Measurements from ENCODE around the gene OR7A10.
A peak's percentile ranks its signal among the peaks of the same experiment; 100 is the strongest.

Gene OR7A10

DNA sequence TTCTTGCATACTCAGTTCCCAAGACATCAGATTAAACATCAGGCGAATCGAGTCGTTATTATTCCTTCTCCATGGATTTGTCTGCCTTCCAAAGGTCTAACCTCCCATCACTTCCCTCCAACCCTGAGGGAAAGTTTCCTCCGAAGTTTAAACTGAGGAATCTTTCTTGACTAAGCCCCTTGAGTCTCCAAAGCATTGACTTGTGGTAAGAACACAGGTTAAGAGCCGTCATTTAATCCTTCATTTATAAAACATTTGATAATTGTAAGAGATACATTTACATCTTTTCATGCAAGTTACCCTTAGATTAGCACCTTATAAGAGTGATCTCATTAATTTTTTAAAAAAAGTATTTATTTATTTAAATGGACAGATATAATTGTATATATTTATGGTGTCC, at the start of gene OR7A10:
Gene OR7A10, minus strand, starts transcription at position 101 of the 400 bp plus-strand sequence. CDS start 7,045 bp downstream, outside the sequence.
- H3K4me3 ChIP-seq (ENCODE audit: low read length): no peak within 1 kb of the TSS
- DNase-seq (ENCODE audit: low read depth): no peak
- no peak for TF ChIP-seq CTCF (conservative IDR thresholded peaks at IDR 0.05; ENCODE audit: low read depth, low read length)

DNA sequence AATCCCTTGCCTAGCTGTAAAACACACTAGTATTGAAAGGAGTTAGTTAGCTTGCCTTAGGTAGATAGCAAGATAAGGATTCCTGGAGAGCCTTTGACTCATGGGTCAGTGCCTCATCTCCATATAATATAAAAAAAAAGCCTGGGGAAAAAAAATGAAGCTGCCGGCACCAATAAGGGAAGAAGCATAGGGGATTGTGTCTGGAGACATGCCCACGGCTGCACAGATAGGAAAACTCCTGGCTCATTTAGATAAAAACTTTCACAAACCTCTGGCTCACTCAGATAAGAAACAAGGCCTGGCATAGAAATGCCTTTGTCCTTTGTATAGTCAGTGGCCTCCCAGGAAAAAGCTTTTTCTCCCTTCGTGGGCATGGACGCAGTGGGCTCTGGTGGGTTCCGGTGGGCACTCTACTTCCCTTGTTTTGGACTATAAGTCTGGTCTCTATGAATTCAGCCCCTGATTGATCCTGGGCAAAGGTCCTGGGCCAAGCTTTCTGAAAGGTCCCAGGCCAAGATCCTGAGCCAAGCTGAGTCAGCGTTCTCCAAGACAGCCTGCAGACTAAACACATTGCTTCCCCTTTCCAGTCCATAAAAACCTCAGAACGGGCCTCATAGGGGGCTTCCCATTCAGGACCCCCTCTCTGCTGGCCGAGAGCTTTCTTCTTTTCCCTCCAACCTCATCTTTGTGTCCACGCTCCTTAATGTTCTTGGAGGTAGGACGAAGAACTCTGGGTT, 42.1 kb upstream of the OR7A10 start:
- no peak for TF ChIP-seq CTCF (conservative IDR thresholded peaks at IDR 0.05; ENCODE audit: low read depth, low read length)
- no peak for DNase-seq (ENCODE audit: low read depth)
- no peak overlapping the region for H3K4me3 ChIP-seq (ENCODE audit: low read length)

GRCh38 chr19:14889994-14890642, 41.4 kb upstream of the OR7A10 start:
- no peak overlapping the region for H3K4me3 ChIP-seq (ENCODE audit: low read length)
- TF ChIP-seq CTCF (conservative IDR thresholded peaks at IDR 0.05; ENCODE audit: low read depth, low read length): no peak
- no peak for DNase-seq (ENCODE audit: low read depth)

DNA sequence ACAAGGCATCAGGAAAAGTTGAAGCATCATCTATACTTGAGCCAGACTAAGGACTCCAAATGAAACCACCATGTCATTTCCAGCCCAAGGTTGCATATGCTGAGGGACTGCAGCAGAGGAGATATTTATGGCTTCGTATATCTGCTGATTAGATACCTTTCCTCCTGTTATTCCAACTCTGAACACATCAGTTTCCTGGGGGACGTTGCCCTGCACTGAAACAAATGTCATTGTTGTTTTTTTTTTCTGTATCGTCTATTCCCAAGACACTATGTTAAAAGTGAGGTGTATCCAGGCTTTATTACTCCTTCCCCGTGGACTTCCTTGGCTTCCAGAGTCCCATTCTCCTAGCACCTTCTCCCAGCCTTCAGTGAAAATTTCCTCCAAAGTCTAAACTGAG, 37.3 kb upstream of the OR7A10 start, which contains the start of gene OR7A17:
Gene OR7A17, minus strand, starts transcription at position 101 of the 400 bp plus-strand sequence. CDS start 4,777 bp downstream, outside the sequence.
- no peak within 1 kb of the TSS for H3K4me3 ChIP-seq (ENCODE audit: low read length)
- no peak for DNase-seq (ENCODE audit: low read depth)
- TF ChIP-seq CTCF (conservative IDR thresholded peaks at IDR 0.05; ENCODE audit: low read depth, low read length): no peak

DNA sequence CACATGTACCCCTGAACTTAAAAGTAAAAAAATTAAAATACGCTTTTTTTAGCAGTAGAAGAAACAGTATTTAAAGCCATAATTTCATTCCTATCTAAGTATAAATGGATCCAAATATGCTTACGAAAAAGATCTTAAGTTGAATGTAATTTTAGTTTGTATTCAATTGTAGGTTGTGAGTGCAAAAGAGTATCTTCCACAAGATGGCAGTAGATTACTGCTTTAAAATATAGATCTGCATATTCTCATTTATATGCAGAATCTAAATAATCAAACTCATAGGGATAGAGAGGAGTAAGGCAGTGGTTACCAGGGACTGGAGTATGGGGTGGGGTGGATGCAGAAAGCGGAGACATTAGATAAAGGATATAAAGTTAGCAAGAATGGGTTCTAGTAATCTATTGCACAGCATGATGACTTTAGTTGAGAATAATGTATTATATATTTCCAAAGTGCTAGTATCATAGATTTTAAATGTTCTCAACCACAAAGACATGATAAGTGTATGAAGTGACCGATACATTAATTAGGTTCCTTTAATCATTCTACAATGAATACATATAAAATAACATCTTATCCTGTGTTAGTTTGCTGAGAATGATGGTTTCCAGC, 23.0 kb upstream of the OR7A10 start:
- DNase-seq (ENCODE audit: low read depth): no peak
- H3K4me3 ChIP-seq (ENCODE audit: low read length): no peak overlapping the region
- peak; percentile 27 for TF ChIP-seq CTCF (conservative IDR thresholded peaks at IDR 0.05; ENCODE audit: low read depth, low read length)

- H3K4me3 ChIP-seq (ENCODE audit: low read length): no peak overlapping the region
- DNase-seq (ENCODE audit: low read depth): no peak
- no peak for TF ChIP-seq CTCF (conservative IDR thresholded peaks at IDR 0.05; ENCODE audit: low read depth, low read length)
Observed at GRCh38 chr19:14868497-14868896, 19.8 kb upstream of the OR7A10 start.
